B cell (primary cell): Measurements from ENCODE around the gene RICTOR.

Experiments
- CTCF ChIP-seq: fragments of 200-600 bp; IDR thresholded peaks from one replicate; pipeline ENCODE4 v1.8.0; 2022; ENCODE audit warnings: antibody characterized with exemption, mild to moderate bottlenecking
- EZH2 ChIP-seq: IDR thresholded peaks from 2 replicates; pipeline ENCODE4 v1.6.1; 2012; ENCODE audit warnings: borderline replicate concordance, low read depth, mild to moderate bottlenecking, moderate library complexity, low read length; ENCODE audit not compliant: insufficient read depth, poor library complexity, severe bottlenecking

GRCh38 chr5:39082995-39083394, 8.8 kb upstream of the RICTOR start:
- TF ChIP-seq CTCF (no peak), EZH2 (no peak)
